ENCODE measurements around the gene RAP1GAP2. TPM values are rescaled to one million over a fixed set of nuclear protein-coding genes. Genes with fewer than 3 reads are reported as not detected.

Gene RAP1GAP2
- total RNA-seq, 2 experiments from 2014 or later, result 0.31 to 0.50 TPM

DNA sequence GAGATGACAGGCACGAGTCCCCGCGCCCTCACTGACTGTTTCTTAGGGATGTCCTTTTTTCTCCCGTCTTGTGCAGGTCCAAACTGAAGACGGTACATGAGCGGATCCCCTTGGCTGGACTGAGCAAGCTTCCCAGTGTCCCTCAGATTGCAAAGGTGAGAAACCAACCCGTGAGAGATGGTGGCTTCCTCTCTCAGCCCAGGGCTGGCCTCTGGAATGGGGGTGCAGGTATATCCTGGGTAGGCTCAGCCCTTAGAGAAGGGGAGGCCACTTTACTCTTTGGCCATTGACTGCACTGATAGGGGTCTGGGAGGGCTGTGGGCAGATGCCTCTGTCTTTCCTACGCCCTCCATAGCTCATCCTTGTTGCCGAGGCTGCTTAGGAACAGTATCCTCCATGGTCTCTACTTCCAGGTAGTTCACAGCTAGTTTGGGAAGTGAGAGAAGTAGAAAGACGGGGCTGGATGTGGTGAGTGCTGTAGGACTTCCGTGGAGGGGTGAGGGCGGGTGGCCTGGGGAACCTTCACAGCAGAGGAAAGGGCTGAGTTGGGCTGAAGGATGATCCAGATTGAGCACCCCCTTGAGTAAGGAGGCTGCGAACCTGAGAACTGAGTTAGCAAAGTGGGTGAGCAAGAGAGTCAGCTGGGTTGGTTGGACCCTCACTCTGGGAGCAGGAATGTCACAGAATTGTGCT, 184.1 kb downstream of the RAP1GAP2 start:
- H3K36me3 Mint-ChIP-seq (ENCODE audit: low read depth), result no peaks in the 10 kb centered on the region
- intact Hi-C loops (cut with micrococcal nuclease), result no loop called here
- POLR2A ChIA-PET, result no interaction called here
- H3K27ac Mint-ChIP-seq, result no peak overlapping the region
- no peaks in the 10 kb centered on the region for H3K4me1 Mint-ChIP-seq (ENCODE audit: low read depth)
- no peak for ATAC-seq
- H3K27me3 Mint-ChIP-seq, result no peaks in the 10 kb centered on the region
- CTCF ChIA-PET, result no interaction called here
- H3K9me3 Mint-ChIP-seq, result no peaks in the 10 kb centered on the region
- TF ChIP-seq, protein P1, sequence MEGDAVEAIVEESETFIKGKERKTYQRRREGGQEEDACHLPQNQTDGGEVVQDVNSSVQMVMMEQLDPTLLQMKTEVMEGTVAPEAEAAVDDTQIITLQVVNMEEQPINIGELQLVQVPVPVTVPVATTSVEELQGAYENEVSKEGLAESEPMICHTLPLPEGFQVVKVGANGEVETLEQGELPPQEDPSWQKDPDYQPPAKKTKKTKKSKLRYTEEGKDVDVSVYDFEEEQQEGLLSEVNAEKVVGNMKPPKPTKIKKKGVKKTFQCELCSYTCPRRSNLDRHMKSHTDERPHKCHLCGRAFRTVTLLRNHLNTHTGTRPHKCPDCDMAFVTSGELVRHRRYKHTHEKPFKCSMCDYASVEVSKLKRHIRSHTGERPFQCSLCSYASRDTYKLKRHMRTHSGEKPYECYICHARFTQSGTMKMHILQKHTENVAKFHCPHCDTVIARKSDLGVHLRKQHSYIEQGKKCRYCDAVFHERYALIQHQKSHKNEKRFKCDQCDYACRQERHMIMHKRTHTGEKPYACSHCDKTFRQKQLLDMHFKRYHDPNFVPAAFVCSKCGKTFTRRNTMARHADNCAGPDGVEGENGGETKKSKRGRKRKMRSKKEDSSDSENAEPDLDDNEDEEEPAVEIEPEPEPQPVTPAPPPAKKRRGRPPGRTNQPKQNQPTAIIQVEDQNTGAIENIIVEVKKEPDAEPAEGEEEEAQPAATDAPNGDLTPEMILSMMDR (IDR thresholded peaks at IDR 0.05), result no peak
- DNase-seq, result no peak
- H3K4me3 Mint-ChIP-seq, result no peak overlapping the region

DNA sequence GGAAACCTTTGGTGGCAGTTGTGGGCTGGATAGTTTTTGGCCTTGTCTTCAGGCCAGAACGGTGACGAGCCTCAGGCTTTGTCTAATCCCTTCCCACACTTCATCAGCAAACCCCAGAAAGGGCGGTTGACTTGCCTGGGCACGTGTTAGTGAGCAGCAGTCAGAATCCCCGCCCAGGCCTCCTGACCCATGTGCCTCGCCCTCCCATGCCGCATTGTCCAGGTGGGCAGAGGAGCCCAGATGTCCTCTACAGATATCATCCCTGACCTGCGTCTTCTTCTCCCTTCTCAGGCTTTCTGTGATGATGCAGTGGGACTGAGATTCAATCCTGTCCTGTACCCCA, 184.6 kb downstream of the RAP1GAP2 start:
- no peak overlapping the region for H3K27ac Mint-ChIP-seq
- ChIA-PET CTCF (no interaction called here), POLR2A (no interaction called here)
- no peaks in the 10 kb centered on the region for H3K36me3 Mint-ChIP-seq (ENCODE audit: low read depth)
- DNase-seq (no peak), ATAC-seq (no peak)
- TF ChIP-seq, protein P1 (IDR thresholded peaks at IDR 0.05), result no peak
- no peaks in the 10 kb centered on the region for H3K4me1 Mint-ChIP-seq (ENCODE audit: low read depth)
- H3K4me3 Mint-ChIP-seq, result no peak overlapping the region
- H3K27me3 Mint-ChIP-seq, result no peaks in the 10 kb centered on the region
- intact Hi-C loops (cut with micrococcal nuclease), result no loop called here
- no peaks in the 10 kb centered on the region for H3K9me3 Mint-ChIP-seq

DNA sequence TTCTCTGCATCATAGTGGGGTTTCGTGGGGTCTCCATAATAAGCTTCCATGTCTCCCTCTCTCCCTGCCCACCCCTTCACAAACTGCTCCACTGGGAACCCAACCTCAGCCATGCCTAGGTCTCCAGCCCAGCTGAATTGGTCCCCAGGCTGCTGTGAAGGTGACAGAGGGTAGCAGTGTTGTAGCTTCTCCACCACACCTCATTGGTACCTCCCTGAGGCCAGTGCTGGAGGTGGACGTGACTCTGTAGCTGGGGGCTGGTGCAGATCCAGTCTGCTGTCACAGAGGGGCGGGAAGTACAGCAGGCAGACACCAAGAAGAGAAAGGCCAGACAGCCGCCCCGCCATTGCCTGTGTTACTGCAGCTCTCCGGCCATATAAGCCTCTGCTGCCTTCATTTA, 185.1 kb downstream of the RAP1GAP2 start:
- TF ChIP-seq, protein P1 (IDR thresholded peaks at IDR 0.05), result no peak
- Mint-ChIP-seq H3K36me3 (ENCODE audit: low read depth) (no peaks in the 10 kb centered on the region), H3K27ac (no peak overlapping the region), H3K27me3 (no peaks in the 10 kb centered on the region), H3K9me3 (no peaks in the 10 kb centered on the region), H3K4me1 (ENCODE audit: low read depth) (no peaks in the 10 kb centered on the region), H3K4me3 (no peak overlapping the region)
- ChIA-PET POLR2A (no interaction called here), CTCF (no interaction called here)
- ATAC-seq (no peak), DNase-seq (no peak)
- intact Hi-C loops (cut with micrococcal nuclease), result no loop called here

DNA sequence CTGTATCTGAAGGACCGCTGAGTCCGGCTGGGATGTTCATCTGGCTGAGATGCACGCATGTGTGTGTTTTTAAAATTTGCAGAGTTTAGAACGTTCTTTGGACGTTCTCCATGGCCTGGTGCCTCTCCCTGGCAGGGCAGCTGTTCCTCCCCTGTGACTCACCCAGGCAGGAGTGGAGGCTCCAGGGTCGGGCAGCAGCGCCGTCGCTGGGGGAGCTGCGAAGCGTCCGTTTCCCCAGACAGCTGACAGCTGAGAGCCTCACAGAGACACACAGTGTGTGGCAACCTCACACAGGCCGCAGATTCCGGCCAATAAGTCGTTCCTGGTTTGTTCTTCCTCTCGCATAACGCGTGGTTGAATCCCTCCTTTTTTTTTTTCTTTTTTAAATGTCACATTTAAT, 186.6 kb downstream of the RAP1GAP2 start:
- Mint-ChIP-seq H3K9me3 (no peaks in the 10 kb centered on the region), H3K4me3 (no peak overlapping the region), H3K4me1 (ENCODE audit: low read depth) (no peaks in the 10 kb centered on the region), H3K27ac (no peak overlapping the region), H3K36me3 (ENCODE audit: low read depth) (no peaks in the 10 kb centered on the region), H3K27me3 (no peaks in the 10 kb centered on the region)
- ChIA-PET CTCF (no interaction called here), POLR2A (no interaction called here)
- intact Hi-C loops (cut with micrococcal nuclease), result no loop called here
- no peak for ATAC-seq
- TF ChIP-seq, protein P1 (IDR thresholded peaks at IDR 0.05), result no peak
- DNase-seq, result no peak

DNA sequence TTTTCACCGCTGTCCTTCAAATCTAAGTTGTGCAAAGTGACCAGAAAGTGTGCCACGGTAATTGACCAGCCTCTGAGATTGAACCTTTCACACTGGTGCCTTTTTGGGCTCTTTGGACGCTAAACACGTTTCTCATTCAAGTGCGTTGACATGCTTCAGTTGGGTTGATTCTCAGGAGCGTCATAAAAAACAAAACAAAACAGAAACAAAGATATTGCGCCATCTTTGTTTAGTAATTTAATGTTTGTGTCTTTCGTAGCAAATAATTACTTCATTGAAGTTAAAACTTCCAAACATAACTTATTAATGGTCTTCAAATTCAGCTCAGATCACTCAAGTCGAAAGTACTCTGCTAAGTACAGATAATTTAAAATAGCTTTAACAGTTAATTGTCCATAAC, 187.0 kb downstream of the RAP1GAP2 start:
- ChIA-PET CTCF (interaction anchor here (1.2 kb wide), 1 partner anchor 197 kb away, joined by 3 read pairs; no protein-coding TSS in a partner anchor), POLR2A (no interaction called here)
- Mint-ChIP-seq H3K27me3 (no peaks in the 10 kb centered on the region), H3K4me3 (no peak overlapping the region), H3K36me3 (ENCODE audit: low read depth) (no peaks in the 10 kb centered on the region), H3K27ac (no peak overlapping the region), H3K4me1 (ENCODE audit: low read depth) (no peaks in the 10 kb centered on the region), H3K9me3 (no peaks in the 10 kb centered on the region)
- TF ChIP-seq, protein P1 (IDR thresholded peaks at IDR 0.05), result no peak
- DNase-seq (no peak), ATAC-seq (no peak)
- intact Hi-C loops (cut with micrococcal nuclease), result no loop called here

Measured in activated CD8-positive, alpha-beta T cell treated with anti-CD3 and anti-CD28 coated beads for 36 hours (primary cell).